ENCODE measurements around the gene MAPK10. TPM values are rescaled to one million over a fixed set of nuclear protein-coding genes. Genes with fewer than 3 reads are reported as not detected.

MAPK10 gene
- total and polyA plus RNA-seq, 2 of the 8 experiments (the other 6 are each of a cell fraction or from before 2014, with no cell fraction given), result 2.5 to 3.1 TPM

GRCh38 chr4:85979276-85979675 is 380.6 kb downstream of the MAPK10 start (continued):
- no peak for TF ChIP-seq SIN3A (conservative IDR thresholded peaks at IDR 0.05 in 1 of 2, IDR thresholded peaks at IDR 0.05 in 1 of 2; ENCODE audit: low read depth in 1 of 2, low read length in 2 of 2)
- no peak for TF ChIP-seq CBX5 (IDR thresholded peaks at IDR 0.05; ENCODE audit: low read depth, low read length)
